Astrocyte of the spinal cord (primary cell): ENCODE data around the gene KHDC4.

Experiments used
- DNase-seq: peaks from one replicate; pipeline ENCODE4 v3.0.0; 2011; ENCODE audit warnings: low read depth, low spot score
- H3K4me3 ChIP-seq: 2 replicates; pipeline ENCODE4 v1.5.1; 2011; ENCODE audit warnings: low read depth, mild to moderate bottlenecking, low read length, moderate library complexity
- in situ Hi-C: cut with HindIII; loops from 2 replicates; pipeline ENCODE4 v1.10.0; 2017; ENCODE audit warnings: low sequenced_read_pairs
- TF ChIP-seq, protein P1 (sequence below): IDR thresholded peaks from 2 replicates; pipeline ENCODE4 v1.5.1; 2012; ENCODE audit warnings: low read depth, mild to moderate bottlenecking, low read length, inconsistent platforms

The KHDC4 gene

DNA sequence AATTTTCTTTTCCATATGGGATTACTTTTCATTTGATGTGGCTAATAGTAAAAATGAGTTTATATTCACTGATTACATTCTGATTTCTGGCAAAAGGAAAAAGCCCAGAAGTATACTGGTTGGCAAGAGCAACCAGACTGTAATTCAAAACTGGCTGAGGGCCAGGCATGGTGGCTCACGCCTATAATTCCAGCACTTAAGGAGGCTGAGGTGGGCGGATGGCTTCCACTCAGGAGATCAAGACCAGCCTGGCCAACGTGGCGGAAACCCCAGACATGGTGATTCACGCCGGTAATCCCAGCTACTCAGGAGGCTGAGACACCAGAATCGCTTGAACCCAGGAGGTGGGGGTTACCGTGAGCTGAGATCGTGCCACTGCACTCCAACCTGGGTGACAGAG, 60.4 kb downstream of the KHDC4 start:
- peak; percentile 86 for DNase-seq
- no peak overlapping the region for H3K4me3 ChIP-seq
- TF ChIP-seq, protein P1, sequence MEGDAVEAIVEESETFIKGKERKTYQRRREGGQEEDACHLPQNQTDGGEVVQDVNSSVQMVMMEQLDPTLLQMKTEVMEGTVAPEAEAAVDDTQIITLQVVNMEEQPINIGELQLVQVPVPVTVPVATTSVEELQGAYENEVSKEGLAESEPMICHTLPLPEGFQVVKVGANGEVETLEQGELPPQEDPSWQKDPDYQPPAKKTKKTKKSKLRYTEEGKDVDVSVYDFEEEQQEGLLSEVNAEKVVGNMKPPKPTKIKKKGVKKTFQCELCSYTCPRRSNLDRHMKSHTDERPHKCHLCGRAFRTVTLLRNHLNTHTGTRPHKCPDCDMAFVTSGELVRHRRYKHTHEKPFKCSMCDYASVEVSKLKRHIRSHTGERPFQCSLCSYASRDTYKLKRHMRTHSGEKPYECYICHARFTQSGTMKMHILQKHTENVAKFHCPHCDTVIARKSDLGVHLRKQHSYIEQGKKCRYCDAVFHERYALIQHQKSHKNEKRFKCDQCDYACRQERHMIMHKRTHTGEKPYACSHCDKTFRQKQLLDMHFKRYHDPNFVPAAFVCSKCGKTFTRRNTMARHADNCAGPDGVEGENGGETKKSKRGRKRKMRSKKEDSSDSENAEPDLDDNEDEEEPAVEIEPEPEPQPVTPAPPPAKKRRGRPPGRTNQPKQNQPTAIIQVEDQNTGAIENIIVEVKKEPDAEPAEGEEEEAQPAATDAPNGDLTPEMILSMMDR: no peak
- in situ Hi-C loops: no loop called here

DNA sequence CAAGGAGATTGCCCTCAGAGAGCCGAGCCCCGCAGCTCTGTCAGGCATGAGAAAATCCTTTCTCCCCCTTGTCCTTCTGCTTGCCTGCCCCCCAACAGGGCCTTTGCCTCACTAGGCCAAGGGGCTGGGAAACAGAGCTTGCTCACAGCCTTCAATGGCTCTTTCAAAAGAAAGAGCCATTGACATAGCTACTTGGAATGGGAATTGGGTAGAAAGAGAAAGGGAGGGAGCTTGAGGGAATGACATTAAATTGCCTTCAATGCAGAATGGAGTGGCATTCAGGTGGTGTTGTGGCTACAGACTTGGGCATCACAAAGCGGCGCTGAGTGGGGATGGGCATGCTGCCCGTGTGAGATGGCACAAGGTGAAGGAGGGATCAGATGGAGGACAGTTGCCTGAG, 61.7 kb downstream of the KHDC4 start:
- H3K4me3 ChIP-seq: no peak overlapping the region
- DNase-seq: no peak
- in situ Hi-C loops: no loop called here
- TF ChIP-seq, protein P1: no peak

DNA sequence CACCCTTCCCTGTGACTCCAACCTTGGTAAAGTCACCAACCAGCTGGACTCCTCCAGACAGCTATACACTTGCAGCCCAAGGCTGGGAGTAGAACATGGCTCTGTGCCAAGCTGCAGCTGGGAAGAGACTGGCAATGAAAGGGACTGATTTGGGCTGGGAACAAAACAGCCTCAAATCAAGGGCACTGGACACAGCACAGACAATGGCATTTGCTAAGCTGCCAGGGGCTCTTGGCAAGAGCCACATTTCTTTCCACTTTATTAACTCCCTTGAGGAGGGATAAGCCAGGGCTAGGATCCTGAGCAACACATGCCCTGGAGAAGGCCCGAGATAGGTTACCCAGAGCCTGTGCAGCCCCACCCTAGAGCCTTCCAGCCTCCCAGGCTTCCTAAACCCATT, 62.8 kb downstream of the KHDC4 start:
- in situ Hi-C loops: no loop called here
- H3K4me3 ChIP-seq: no peak overlapping the region
- TF ChIP-seq, protein P1: no peak

DNA sequence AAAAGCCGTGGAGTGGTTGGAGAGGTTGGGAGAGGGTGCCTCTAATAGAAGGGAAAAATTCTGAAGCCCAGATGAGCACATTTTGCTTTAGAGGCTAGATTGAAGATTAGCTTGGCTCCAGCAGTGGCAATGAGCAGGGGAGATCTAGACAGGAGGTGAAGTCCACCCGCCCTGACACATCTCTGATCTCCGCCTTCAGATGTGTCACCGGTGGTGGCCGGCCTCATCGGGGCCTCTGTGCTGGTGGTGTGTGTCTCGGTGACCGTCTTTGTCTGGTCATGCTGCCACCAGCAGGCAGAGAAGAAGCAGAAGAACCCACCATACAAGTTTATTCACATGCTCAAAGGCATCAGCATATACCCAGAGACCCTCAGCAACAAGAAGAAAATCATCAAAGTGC, 66.4 kb downstream of the KHDC4 start:
- in situ Hi-C loops: no loop called here
- no peak overlapping the region for H3K4me3 ChIP-seq
- DNase-seq: no peak
- TF ChIP-seq, protein P1: no peak

More for the DNA sequence above, 62.8 kb downstream of the KHDC4 start:
- DNase-seq: peak; percentile 32

DNA sequence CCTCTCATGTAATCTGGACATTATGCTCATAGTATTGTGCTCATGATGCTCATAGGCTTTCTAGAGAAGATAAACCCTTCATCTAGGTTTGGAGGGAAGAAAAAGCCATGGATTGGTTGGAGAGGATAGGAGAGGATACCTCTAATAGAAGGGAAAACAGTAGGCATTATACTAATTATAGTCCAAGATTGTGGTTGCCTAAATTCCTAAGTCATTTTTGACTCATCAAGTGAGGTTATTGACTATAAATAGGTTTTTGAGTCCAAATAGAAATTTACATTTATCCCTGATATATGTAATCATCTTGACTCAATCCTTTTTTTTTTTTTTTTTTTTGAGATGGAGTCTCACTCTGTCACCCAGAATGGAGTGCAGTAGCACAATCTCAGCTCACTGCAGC, 69.8 kb downstream of the KHDC4 start:
- TF ChIP-seq, protein P1: no peak
- in situ Hi-C loops: no loop called here
- no peak for DNase-seq
- no peak overlapping the region for H3K4me3 ChIP-seq
